MCF 10A (cell line): ENCODE data around the gene NECTIN3. TPM values are rescaled to one million over a fixed set of nuclear protein-coding genes. Genes with fewer than 3 reads are reported as not detected.
A peak's percentile ranks its signal among the peaks of the same experiment; 100 is the strongest.

Source experiments
- BruUV-seq: library from RNA; stranded (reverse); fragments of 400-500 nt; replicated peaks from 2 replicates; lab custom pipeline; 2021; lab: Mats Ljungman, UMichigan
- CTCF ChIA-PET: fragments of 300-600 bp; sonication (Branson Sonifier 250); formaldehyde crosslinking; extraction: SDS; loops from one replicate; lab custom pipeline; 2021; ENCODE audit warnings: antibody characterized with exemption, inconsistent platforms; lab: Yijun Ruan, JAX
- POLR2A ChIA-PET: fragments of 300-600, 350-650 bp; sonication (Branson Sonifier 250); formaldehyde crosslinking; extraction: SDS; loops from one replicate; lab custom pipeline; 2020; ENCODE audit warnings: antibody characterized with exemption, inconsistent platforms; lab: Yijun Ruan, JAX
- DNase-seq: peaks from one replicate; pipeline ENCODE4 v3.0.0-alpha.2; 2018; ENCODE audit not compliant: unreplicated experiment
- H3K27ac Mint-ChIP-seq: one replicate; pipeline ENCODE4 v1.8.0; 2022; ENCODE audit warnings: mild to moderate bottlenecking, low read depth, mixed read lengths; ENCODE audit not compliant: unreplicated experiment
- H3K27me3 Mint-ChIP-seq: one replicate; pipeline ENCODE4 v1.8.0; 2022; ENCODE audit warnings: mixed read lengths; ENCODE audit not compliant: insufficient read depth, unreplicated experiment
- H3K36me3 Mint-ChIP-seq: one replicate; pipeline ENCODE4 v1.8.0; 2022; ENCODE audit warnings: mild to moderate bottlenecking, moderate library complexity, mixed read lengths; ENCODE audit not compliant: insufficient read depth, unreplicated experiment
- H3K4me1 Mint-ChIP-seq: one replicate; pipeline ENCODE4 v1.8.0; 2022; ENCODE audit warnings: mixed read lengths; ENCODE audit not compliant: insufficient read depth, unreplicated experiment
- H3K4me3 Mint-ChIP-seq: one replicate; pipeline ENCODE4 v1.8.0; 2022; ENCODE audit warnings: mild to moderate bottlenecking, moderate library complexity, mixed read lengths; ENCODE audit not compliant: unreplicated experiment
- H3K9me3 Mint-ChIP-seq: one replicate; pipeline ENCODE4 v1.8.0; 2022; ENCODE audit warnings: mixed read lengths; ENCODE audit not compliant: unreplicated experiment
- intact Hi-C: fragments of 100-400 bp; cut with micrococcal nuclease; formaldehyde crosslinking; loops from 2 replicates; pipeline ENCODE4 v1.14.1; 2022
- total RNA-seq: library from RNA; stranded (reverse); gene quantifications from 2 replicates; pipeline ENCODE4 v1.2.3, GENCODE V29; 2022
- TF ChIP-seq, protein P1 (sequence below): fragments of 200-600 bp; IDR thresholded peaks from one replicate; pipeline ENCODE4 v1.8.0; 2022; ENCODE audit warnings: antibody characterized with exemption, mild to moderate bottlenecking; ENCODE audit not compliant: unreplicated experiment

Gene NECTIN3
- total RNA-seq, 1 experiment from 2014 or later = 25.6 TPM

DNA sequence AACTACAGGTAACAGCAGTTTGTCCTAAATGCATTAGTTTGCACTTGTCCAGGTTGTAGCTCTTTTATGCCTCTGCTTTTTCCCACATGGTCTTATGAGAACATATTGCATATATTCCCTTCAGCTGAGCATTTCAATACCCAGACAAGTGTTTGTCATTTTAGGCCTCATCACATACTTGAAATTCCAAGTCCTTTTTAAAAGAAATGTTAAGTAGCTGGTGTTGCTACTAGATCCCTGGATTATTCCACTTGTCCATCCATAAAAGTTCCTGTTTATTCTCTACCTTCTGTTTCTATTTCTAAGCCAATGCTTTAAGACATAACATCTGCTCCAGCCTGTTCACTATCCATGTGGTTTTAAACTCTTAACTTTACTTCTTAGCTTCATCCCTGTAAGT, 128.4 kb downstream of the NECTIN3 start:
- no peak overlapping the region for H3K4me3 Mint-ChIP-seq
- POLR2A ChIA-PET = interaction anchor here (0.6 kb wide), 2 partner anchors 55 to 218 kb away, joined by 3 read pairs; no protein-coding TSS in a partner anchor

DNA sequence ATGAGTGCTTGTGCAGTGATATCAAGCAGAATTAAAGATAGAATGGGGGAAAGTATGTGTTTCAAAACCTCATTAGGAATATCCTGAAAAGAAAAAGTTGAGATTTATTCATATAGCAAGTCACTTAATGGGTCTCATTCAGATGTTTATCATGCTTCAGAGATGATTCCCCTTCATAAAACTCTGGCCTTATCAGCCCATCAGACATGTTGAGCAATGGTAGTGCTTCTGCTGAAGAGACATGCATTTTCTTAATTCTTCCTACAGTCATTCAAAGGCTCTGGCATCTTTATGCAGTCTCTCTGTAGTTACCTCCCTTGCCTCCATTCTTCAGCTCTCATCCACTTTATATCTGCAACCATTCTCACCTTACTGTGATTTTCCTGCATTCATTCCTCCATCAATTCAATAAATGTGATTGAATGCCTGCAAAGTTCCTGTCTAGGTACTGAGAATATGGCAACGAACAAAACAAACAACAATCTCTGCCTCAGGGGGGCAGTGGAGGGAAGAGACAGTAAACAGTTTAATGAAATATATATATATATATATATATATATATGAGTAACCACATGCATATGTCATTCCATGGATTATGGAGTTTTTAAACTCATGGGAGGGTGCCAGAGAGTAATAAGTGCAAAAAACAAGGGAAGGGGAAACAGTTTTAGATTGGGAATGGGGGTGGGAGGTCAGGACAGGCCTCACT, 138.5 kb downstream of the NECTIN3 start:
- Mint-ChIP-seq H3K27me3 (no peaks in the 10 kb centered on the region), H3K4me1 (no peaks in the 10 kb centered on the region), H3K4me3 (no peak overlapping the region), H3K9me3 (no peaks in the 10 kb centered on the region), H3K36me3 (peaks cover 6% of the 10 kb centered on the region), H3K27ac (no peak overlapping the region)
- TF ChIP-seq, protein P1, sequence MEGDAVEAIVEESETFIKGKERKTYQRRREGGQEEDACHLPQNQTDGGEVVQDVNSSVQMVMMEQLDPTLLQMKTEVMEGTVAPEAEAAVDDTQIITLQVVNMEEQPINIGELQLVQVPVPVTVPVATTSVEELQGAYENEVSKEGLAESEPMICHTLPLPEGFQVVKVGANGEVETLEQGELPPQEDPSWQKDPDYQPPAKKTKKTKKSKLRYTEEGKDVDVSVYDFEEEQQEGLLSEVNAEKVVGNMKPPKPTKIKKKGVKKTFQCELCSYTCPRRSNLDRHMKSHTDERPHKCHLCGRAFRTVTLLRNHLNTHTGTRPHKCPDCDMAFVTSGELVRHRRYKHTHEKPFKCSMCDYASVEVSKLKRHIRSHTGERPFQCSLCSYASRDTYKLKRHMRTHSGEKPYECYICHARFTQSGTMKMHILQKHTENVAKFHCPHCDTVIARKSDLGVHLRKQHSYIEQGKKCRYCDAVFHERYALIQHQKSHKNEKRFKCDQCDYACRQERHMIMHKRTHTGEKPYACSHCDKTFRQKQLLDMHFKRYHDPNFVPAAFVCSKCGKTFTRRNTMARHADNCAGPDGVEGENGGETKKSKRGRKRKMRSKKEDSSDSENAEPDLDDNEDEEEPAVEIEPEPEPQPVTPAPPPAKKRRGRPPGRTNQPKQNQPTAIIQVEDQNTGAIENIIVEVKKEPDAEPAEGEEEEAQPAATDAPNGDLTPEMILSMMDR = no peak
- intact Hi-C loops = loop anchor here (1.0 to 2.0 kb wide), 2 partner anchors 128 to 329 kb away; no protein-coding TSS in a partner anchor
- ChIA-PET CTCF (no interaction called here), POLR2A (no interaction called here)
- peak; percentile 46 for DNase-seq
- no TSS peak for BruUV-seq

More for the DNA sequence above, 128.4 kb downstream of the NECTIN3 start:
- H3K27me3 Mint-ChIP-seq = no peaks in the 10 kb centered on the region
- intact Hi-C loops = no loop called here
- peaks cover 9% of the 10 kb centered on the region for H3K36me3 Mint-ChIP-seq
- no peaks in the 10 kb centered on the region for H3K4me1 Mint-ChIP-seq
- BruUV-seq = no TSS peak
- no peaks in the 10 kb centered on the region for H3K9me3 Mint-ChIP-seq
- no peak overlapping the region for H3K27ac Mint-ChIP-seq
- no peak for DNase-seq
- TF ChIP-seq, protein P1 = no peak
- CTCF ChIA-PET = interaction anchor here (0.5 to 0.7 kb wide), 2 partner anchors 24 to 31 kb away, joined by 3 to 4 read pairs; no protein-coding TSS in a partner anchor

DNA sequence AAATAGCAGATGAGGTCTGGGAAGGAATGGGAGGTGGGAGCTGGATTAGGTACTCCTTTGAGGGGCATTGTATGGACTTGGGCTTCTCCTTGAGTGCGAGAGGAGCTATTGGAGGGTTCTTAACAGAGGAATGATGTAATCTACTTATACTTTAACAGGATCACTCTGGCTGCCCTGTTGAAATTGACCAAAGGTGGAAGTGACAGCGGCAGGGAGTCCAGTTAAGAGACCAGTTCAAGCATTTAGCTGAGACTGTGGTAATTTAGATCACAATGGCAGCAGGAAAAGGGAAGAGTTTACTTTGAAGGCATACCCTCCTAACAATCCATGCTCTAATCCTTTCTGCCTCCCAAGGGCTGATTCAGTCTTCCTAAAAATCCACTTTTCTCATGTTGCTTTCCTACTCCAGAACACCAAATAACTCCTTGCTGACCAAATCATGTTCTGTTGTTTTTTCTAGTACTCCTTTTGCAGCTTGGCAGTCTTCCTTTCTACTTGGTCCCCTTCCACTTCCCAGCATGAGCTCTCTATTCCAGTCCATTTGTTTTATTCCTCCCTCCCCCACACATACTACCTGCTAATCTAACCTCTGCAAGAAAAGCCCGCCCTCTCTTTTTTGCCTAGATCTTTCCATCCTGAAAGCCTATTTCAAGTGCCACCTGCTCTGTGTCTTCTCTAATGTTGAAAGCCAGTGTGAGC, 139.4 kb downstream of the NECTIN3 start:
- no peak for DNase-seq
- H3K27ac Mint-ChIP-seq = no peak overlapping the region
- H3K36me3 Mint-ChIP-seq = no peaks in the 10 kb centered on the region
- no peaks in the 10 kb centered on the region for H3K9me3 Mint-ChIP-seq
- ChIA-PET POLR2A (no interaction called here), CTCF (interaction anchor here (0.5 to 1.1 kb wide), 4 partner anchors 12 to 200 kb away, joined by 3 to 4 read pairs (median 3); no protein-coding TSS in a partner anchor)
- no TSS peak for BruUV-seq
- H3K4me3 Mint-ChIP-seq = no peak overlapping the region
- intact Hi-C loops = loop anchor here (1.0 to 2.0 kb wide), 2 partner anchors 127 to 328 kb away; no protein-coding TSS in a partner anchor
- no peaks in the 10 kb centered on the region for H3K4me1 Mint-ChIP-seq
- TF ChIP-seq, protein P1 = no peak
- no peaks in the 10 kb centered on the region for H3K27me3 Mint-ChIP-seq

DNA sequence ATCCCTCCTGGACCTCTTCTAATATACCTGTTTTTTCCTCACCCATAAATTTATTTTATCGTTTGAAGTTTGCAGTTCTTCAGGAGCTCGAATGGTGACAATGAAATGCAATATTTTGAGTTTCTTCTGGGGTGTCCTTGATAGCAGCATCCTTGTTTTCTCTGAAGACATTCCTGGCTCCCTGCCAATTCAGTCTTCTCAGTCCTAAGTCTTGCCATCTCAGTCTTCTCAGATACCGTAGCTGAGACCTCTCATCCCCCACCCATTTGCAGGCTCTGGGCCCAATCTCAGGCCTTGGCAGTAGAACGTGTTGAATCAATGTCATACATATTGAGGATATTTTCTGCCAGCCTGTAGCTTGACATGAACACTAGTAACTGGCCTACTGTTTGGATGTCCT, 140.9 kb downstream of the NECTIN3 start:
- Mint-ChIP-seq H3K4me1 (no peaks in the 10 kb centered on the region), H3K4me3 (no peak overlapping the region), H3K27ac (no peak overlapping the region), H3K9me3 (no peaks in the 10 kb centered on the region), H3K36me3 (no peaks in the 10 kb centered on the region), H3K27me3 (no peaks in the 10 kb centered on the region)
- DNase-seq = no peak
- no TSS peak for BruUV-seq
- CTCF ChIA-PET = no interaction called here
- TF ChIP-seq, protein P1 = no peak
- POLR2A ChIA-PET = interaction anchor here (0.6 kb wide), 1 partner anchor 135 kb away, joined by 3 read pairs; no protein-coding TSS in a partner anchor
- intact Hi-C loops = no loop called here
